GM12878 (cell line): ENCODE results near the gene NCF1.
"Not testable (repeated sequence)": the region's sequence is repeated elsewhere in the genome, so short reads cannot be mapped to it uniquely, and the experiment has no call there.

Experiments used
- CTCF ChIP-seq, 3 experiments: IDR thresholded peaks in 2 of 3; conservative IDR thresholded peaks in 1 of 3; 2 replicates each; pipeline ENCODE4 v1.5.1; 2011; ENCODE audit warnings: low read depth in 3 of 3, low read length in 3 of 3, mild to moderate bottlenecking in 3 of 3, control low read depth in 2 of 3, moderate library complexity in 2 of 3, inconsistent platforms in 1 of 3, mixed read lengths in 1 of 3; ENCODE audit not compliant: control insufficient read depth in 2 of 3, insufficient read depth in 1 of 3; ENCODE audit errors: extremely low read depth in 1 of 3
- EP300 ChIP-seq, 2 experiments: fragments of 150-350 bp in 1 of 2; IDR thresholded peaks; 2 replicates each; pipeline ENCODE4 v1.6.1; 2011 to 2012; ENCODE audit warnings: low read depth in 2 of 2, low read length in 2 of 2, borderline replicate concordance in 1 of 2, improper control_type of control experiment in 1 of 2, inconsistent platforms in 1 of 2; ENCODE audit not compliant: control insufficient read depth in 1 of 2
- MAX ChIP-seq: IDR thresholded peaks from 2 replicates; pipeline ENCODE4 v1.6.1; 2012; ENCODE audit warnings: low read depth, low read length, improper control_type of control experiment
- POLR2A ChIP-seq: IDR thresholded peaks from 2 replicates; pipeline ENCODE4 v1.6.1; 2011; ENCODE audit warnings: low read depth, mild to moderate bottlenecking, low read length

- TF ChIP-seq EP300 (IDR thresholded peaks at IDR 0.05; ENCODE audit: borderline replicate concordance in 1 of 2, control insufficient read depth in 1 of 2, low read depth in 2 of 2, low read length in 2 of 2); POLR2A; CTCF (IDR thresholded peaks at IDR 0.05 in 2 of 3, conservative IDR thresholded peaks at IDR 0.05 in 1 of 3; ENCODE audit: control insufficient read depth in 2 of 3, extremely low read depth in 1 of 3, insufficient read depth in 1 of 3, low read depth in 3 of 3, low read length in 3 of 3); MAX: not testable (repeated sequence)
Measured at GRCh38 chr7:74797848-74798622, 24.2 kb downstream of the NCF1 start.
